HCT116 (cell line): ENCODE data around the gene CERS3. TPM values are rescaled to one million over a fixed set of nuclear protein-coding genes. Genes with fewer than 3 reads are reported as not detected.

Experiments used
- ATAC-seq: fragments of 200-7000 bp; cut with Tn5 transposase; 2 replicates; pipeline ENCODE4 v1.9.1; 2020; ENCODE audit warnings: mild to moderate bottlenecking, moderate library complexity
- BruUV-seq: library from RNA; stranded (reverse); fragments of 400-500 nt; replicated peaks from 2 replicates; lab custom pipeline; 2021; lab: Mats Ljungman, UMichigan
- CTCF ChIA-PET: fragments of 300-600 bp; sonication (Branson Sonifier 250); formaldehyde crosslinking; loops from one replicate; lab custom pipeline; 2021; ENCODE audit warnings: antibody characterized with exemption; lab: Charles Lee
- POLR2A ChIA-PET: fragments of 300-600, 350-600 bp; sonication (Branson Sonifier 250); formaldehyde crosslinking; loops from one replicate; lab custom pipeline; 2021; ENCODE audit warnings: antibody characterized with exemption; lab: Charles Lee
- RAD21 ChIA-PET, 2 experiments: fragments of 300-600 bp; sonication (Branson Sonifier 250); formaldehyde crosslinking; loops; one replicate each; lab custom pipeline; 2023; ENCODE audit warnings: low total read pairs in 2 of 2; ENCODE audit not compliant: uncharacterized antibody in 2 of 2, unreplicated experiment in 2 of 2, low non-redundant PET in 1 of 2; lab: Charles Lee
- DNase-seq: peaks from one replicate; pipeline ENCODE4 v3.0.0-alpha.2; 2010; ENCODE audit warnings: low read depth, low spot score
- H2AFZ ChIP-seq: fragments of 200-600 bp; shearing (Covaris generic), sonication (generic); 2 replicates; pipeline ENCODE4 v1.6.1; 2017; ENCODE audit warnings: low read depth, mixed run types, mixed read lengths, antibody characterized with exemption, low read length; ENCODE audit not compliant: poor library complexity, severe bottlenecking
- H3K27ac ChIP-seq: 2 replicates; pipeline ENCODE4 v1.5.1; 2012; ENCODE audit warnings: low read depth, low read length
- H3K27me3 ChIP-seq: fragments of 200-600 bp; sonication (generic); 2 replicates; pipeline ENCODE4 v1.6.1; 2016; ENCODE audit warnings: mixed run types, low read length, mixed read lengths; ENCODE audit not compliant: insufficient read depth
- H3K36me3 ChIP-seq, 2 experiments: fragments of 200-500 bp in 1 of 2; fragments of 200-600 bp in 1 of 2; sonication (Bioruptor generic) in 1 of 2; sonication (generic) in 1 of 2; 2 replicates each; pipeline versions ENCODE4 v1.5.1 to v1.6.1; 2014 to 2016; ENCODE audit warnings: low read length in 2 of 2, inconsistent platforms in 1 of 2, mixed read lengths in 1 of 2, mixed run types in 1 of 2; ENCODE audit not compliant: insufficient read depth in 2 of 2, control insufficient read depth in 1 of 2
- H3K4me1 ChIP-seq, 2 experiments: fragments of 200-600 bp in 1 of 2; sonication (generic) in 1 of 2; 2 replicates each; pipeline versions ENCODE4 v1.5.1 to v1.6.1; 2012 to 2017; ENCODE audit warnings: low read length in 2 of 2, inconsistent platforms in 1 of 2, mild to moderate bottlenecking in 1 of 2, mixed read lengths in 1 of 2, mixed run types in 1 of 2, moderate library complexity in 1 of 2; ENCODE audit not compliant: insufficient read depth in 2 of 2, control insufficient read depth in 1 of 2
- H3K4me2 ChIP-seq: fragments of 200-600 bp; sonication (generic); 2 replicates; pipeline ENCODE4 v1.6.1; 2017; ENCODE audit warnings: mixed run types, low read length, mixed read lengths
- H3K4me3 ChIP-seq, 2 experiments: fragments of 200-600 bp in 1 of 2; sonication (generic) in 1 of 2; replicated peaks in 1 of 2; 2 replicates each; pipeline ENCODE4 v1.5.1; 2011 to 2016; ENCODE audit warnings: low read length in 2 of 2, control low read depth in 1 of 2, low read depth in 1 of 2, mild to moderate bottlenecking in 1 of 2, mixed read lengths in 1 of 2, mixed run types in 1 of 2
- H3K79me2 ChIP-seq: fragments of 200-600 bp; sonication (generic); 2 replicates; pipeline ENCODE4 v1.6.1; 2017; ENCODE audit warnings: mild to moderate bottlenecking, mixed run types, low read length, moderate library complexity, mixed read lengths; ENCODE audit not compliant: insufficient read depth
- H3K9ac ChIP-seq: fragments of 200-600 bp; sonication (generic); 2 replicates; pipeline ENCODE4 v1.6.1; 2016; ENCODE audit warnings: low read length, mixed read lengths
- H3K9me2 ChIP-seq: fragments of 200-600 bp; sonication (generic), shearing (Covaris generic); 2 replicates; pipeline ENCODE4 v1.6.1; 2017; ENCODE audit warnings: mixed run types, mild to moderate bottlenecking, moderate library complexity; ENCODE audit not compliant: insufficient read depth
- H3K9me3 ChIP-seq, 2 experiments: fragments of 200-500 bp in 1 of 2; fragments of 200-600 bp in 1 of 2; sonication (Bioruptor generic) in 1 of 2; sonication (generic) in 1 of 2; 2 replicates each; pipeline ENCODE4 v1.6.1; 2014 to 2017; ENCODE audit warnings: low read length in 2 of 2, mixed read lengths in 2 of 2, inconsistent platforms in 1 of 2, low read depth in 1 of 2, mild to moderate bottlenecking in 1 of 2, mixed run types in 1 of 2, moderate library complexity in 1 of 2; ENCODE audit not compliant: control insufficient read depth in 1 of 2, insufficient read depth in 1 of 2
- H4K20me1 ChIP-seq: fragments of 200-600 bp; sonication (generic), shearing (Covaris generic); 2 replicates; pipeline ENCODE4 v1.6.1; 2017; ENCODE audit warnings: mixed run types, mild to moderate bottlenecking, moderate library complexity; ENCODE audit not compliant: insufficient read depth
- ATF3 ChIP-seq: IDR thresholded peaks from 2 replicates; pipeline ENCODE4 v1.6.1; 2012
- CBX3 ChIP-seq: IDR thresholded peaks from 2 replicates; pipeline ENCODE4 v1.6.1; 2012; ENCODE audit warnings: low read depth
- CEBPB ChIP-seq: IDR thresholded peaks from 2 replicates; pipeline ENCODE4 v1.6.1; 2012; ENCODE audit warnings: low read depth
- ELF1 ChIP-seq: IDR thresholded peaks from 2 replicates; pipeline ENCODE4 v1.6.1; 2012; ENCODE audit warnings: low read depth, borderline replicate concordance
- EZH2 ChIP-seq: fragments of 200-600 bp; sonication (generic); IDR thresholded peaks from 2 replicates; pipeline ENCODE4 v1.6.1; 2017; ENCODE audit warnings: antibody characterized with exemption, mixed run types
- EZH2phosphoT487 ChIP-seq: fragments of 200-600 bp; IDR thresholded peaks from 2 replicates; pipeline ENCODE4 v1.6.1; 2018; ENCODE audit warnings: antibody characterized with exemption, borderline replicate concordance
- FOSL1 ChIP-seq: IDR thresholded peaks from 2 replicates; pipeline ENCODE4 v1.6.1; 2012; ENCODE audit warnings: low read depth
- JUND ChIP-seq: IDR thresholded peaks from 2 replicates; pipeline ENCODE4 v1.6.1; 2012
- REST ChIP-seq: IDR thresholded peaks from 2 replicates; pipeline ENCODE4 v1.6.1; 2012; ENCODE audit warnings: low read depth
- SIN3A ChIP-seq: IDR thresholded peaks from 2 replicates; pipeline ENCODE4 v1.6.1; 2012; ENCODE audit warnings: low read depth
- SP1 ChIP-seq: IDR thresholded peaks from 2 replicates; pipeline ENCODE4 v1.6.1; 2012; ENCODE audit warnings: low read depth
- SRF ChIP-seq: IDR thresholded peaks from 2 replicates; pipeline ENCODE4 v1.6.1; 2012; ENCODE audit warnings: low read depth
- YY1 ChIP-seq: IDR thresholded peaks from 2 replicates; pipeline ENCODE4 v1.6.1; 2011; ENCODE audit warnings: low read length, low read depth, moderate library complexity, mild to moderate bottlenecking; ENCODE audit not compliant: insufficient replicate concordance; ENCODE audit errors: extremely low read depth
- ZNF274 ChIP-seq: fragments of 200-500 bp; sonication (Bioruptor generic); IDR thresholded peaks from 2 replicates; pipeline ENCODE4 v1.6.1; 2014; ENCODE audit warnings: mild to moderate bottlenecking, low read depth, low read length, inconsistent platforms
- intact Hi-C: fragments of 100-400 bp; cut with micrococcal nuclease; formaldehyde crosslinking; loops from 2 replicates; pipeline ENCODE4 v1.10.0; 2022
- total RNA-seq: library from RNA; stranded (reverse); gene quantifications from one replicate; pipeline ENCODE4 v1.2.1, GENCODE V29; 2021; ENCODE audit not compliant: unreplicated experiment

The CERS3 gene
- total RNA-seq, 1 experiment from 2014 or later, result not detected

GRCh38 chr15:100536733-100537132 lies 8.0 kb upstream of the CERS3 start:
- ATAC-seq (no peak), DNase-seq (no peak)
- no TSS peak for BruUV-seq
- RAD21 ChIA-PET, result no interaction called here
- Histone ChIP-seq H3K4me2 (no peak overlapping the region), H3K4me1 (no peaks in the 10 kb centered on the region), H4K20me1 (no peaks in the 10 kb centered on the region), H3K9ac (no peak overlapping the region), H3K9me3 (no peaks in the 10 kb centered on the region), H3K27ac (no peak overlapping the region), H3K9me2 (no peaks in the 10 kb centered on the region), H3K79me2 (no peaks in the 10 kb centered on the region), H3K4me3 (no peak overlapping the region), H3K27me3 (peaks cover 35% of the 10 kb centered on the region), H2AFZ (no peak overlapping the region), H3K36me3 (no peaks in the 10 kb centered on the region)
- intact Hi-C loops, result no loop called here
- POLR2A ChIA-PET, result no interaction called here
- CTCF ChIA-PET, result no interaction called here
- TF ChIP-seq JUND (no peak), ATF3 (no peak), SIN3A (no peak), YY1 (no peak), SRF (no peak), CEBPB (no peak), REST (no peak), FOSL1 (no peak), EZH2 (no peak), ELF1 (no peak), ZNF274 (no peak), SP1 (no peak), CBX3 (no peak), EZH2phosphoT487 (no peak)
